CD4-positive, alpha-beta T cell (primary cell): ENCODE data around the gene PBX4. TPM values are rescaled to one million over a fixed set of nuclear protein-coding genes. Genes with fewer than 3 reads are reported as not detected.
A peak's percentile ranks its signal among the peaks of the same experiment; 100 is the strongest.

Experiments used
- ATAC-seq: fragments of 200-7000 bp; cut with Tn5 transposase; one replicate; pipeline ENCODE4 v1.10.0; 2022; ENCODE audit warnings: mild to moderate bottlenecking; ENCODE audit not compliant: poor library complexity
- CTCF ChIA-PET: fragments of 350-600 bp; sonication (Branson Sonifier 250); formaldehyde crosslinking; loops from one replicate; lab custom pipeline; 2021; ENCODE audit warnings: antibody characterized with exemption, inconsistent platforms; lab: Charles Lee
- POLR2A ChIA-PET: fragments of 350-600 bp; sonication (Branson Sonifier 250); formaldehyde crosslinking; loops from one replicate; lab custom pipeline; 2021; ENCODE audit warnings: antibody characterized with exemption, inconsistent platforms; lab: Charles Lee
- DNase-seq, 14 experiments: peaks; one replicate each; pipeline ENCODE4 v3.0.0-alpha.2; 2013 to 2020; ENCODE audit warnings: mixed read lengths in 2 of 14
- H3K27ac ChIP-seq, 2 donors: one replicate each; pipeline versions ENCODE4 v1.5.1 to v1.7.0; 2013; ENCODE audit warnings: low read length in 2 of 2, low read depth in 1 of 2, mild to moderate bottlenecking in 1 of 2
- H3K27me3 ChIP-seq, 2 experiments: 1 replicate in 1 of 2; 2 replicates in 1 of 2; pipeline versions ENCODE4 v1.6.1 to v1.7.0; 2013; ENCODE audit warnings: low read length in 2 of 2, control low read depth in 1 of 2, mild to moderate bottlenecking in 1 of 2, moderate library complexity in 1 of 2; ENCODE audit not compliant: insufficient read depth in 2 of 2, control insufficient read depth in 1 of 2
- H3K36me3 ChIP-seq: one replicate; pipeline ENCODE4 v1.6.1; 2013; ENCODE audit warnings: low read length, control low read depth; ENCODE audit not compliant: insufficient read depth
- H3K4me1 ChIP-seq: one replicate; pipeline ENCODE4 v1.6.1; 2013; ENCODE audit warnings: low read length, control low read depth; ENCODE audit not compliant: insufficient read depth
- H3K4me3 ChIP-seq: one replicate; pipeline ENCODE4 v1.5.1; 2013; ENCODE audit warnings: mild to moderate bottlenecking, low read length, moderate library complexity
- H3K9me3 ChIP-seq, 2 experiments: 1 replicate in 1 of 2; 2 replicates in 1 of 2; pipeline versions ENCODE4 v1.6.1 to v1.7.0; 2013; ENCODE audit warnings: low read length in 2 of 2, mild to moderate bottlenecking in 2 of 2, control low read depth in 1 of 2, moderate library complexity in 1 of 2; ENCODE audit not compliant: control insufficient read depth in 1 of 2, insufficient read depth in 1 of 2
- H3K27ac Mint-ChIP-seq: one replicate; pipeline ENCODE4 v1.8.0; 2020; ENCODE audit warnings: mixed read lengths
- H3K27me3 Mint-ChIP-seq: one replicate; pipeline ENCODE4 v1.8.0; 2021; ENCODE audit warnings: mixed read lengths
- H3K36me3 Mint-ChIP-seq: one replicate; pipeline ENCODE4 v1.8.0; 2021; ENCODE audit warnings: low read depth, mixed read lengths
- H3K4me1 Mint-ChIP-seq: one replicate; pipeline ENCODE4 v1.8.0; 2021; ENCODE audit warnings: low read depth, mixed read lengths
- H3K4me3 Mint-ChIP-seq: one replicate; pipeline ENCODE4 v1.8.0; 2020; ENCODE audit warnings: mild to moderate bottlenecking, mixed read lengths
- H3K9me3 Mint-ChIP-seq: one replicate; pipeline ENCODE4 v1.8.0; 2020; ENCODE audit warnings: mixed read lengths
- intact Hi-C, 2 experiments: fragments of 100-400 bp; cut with DNase I in 1 of 2; cut with micrococcal nuclease in 1 of 2; formaldehyde crosslinking; loops; one replicate each; pipeline versions ENCODE4 v1.15.1 to v1.9.0; 2023 to 2025; cut with DNase I, micrococcal nuclease
- total RNA-seq, 174 experiments: library from RNA in 2 of 174; stranded (reverse) in 2 of 174; gene quantifications; one replicate each; pipeline ENCODE4 v1.2.3 and lab custom pipeline; 2021 to 2026
- TF ChIP-seq, protein P1 (sequence below): fragments of 200-600 bp; IDR thresholded peaks from one replicate; pipeline ENCODE4 v1.8.0; 2022; ENCODE audit warnings: antibody characterized with exemption, mild to moderate bottlenecking

Gene PBX4
- total RNA-seq, 2 experiments from 2014 or later: 50.1 to 51.8 TPM

- peaks cover 80% of the 10 kb centered on the region for H3K36me3 Mint-ChIP-seq
- no peak overlapping the region for H3K4me3 Mint-ChIP-seq
- POLR2A ChIA-PET: interaction anchor here (2.4 kb wide), 1 partner anchor 11 kb away, joined by 8 read pairs; the partner anchor contains the start of gene ZNF101
Measured at GRCh38 chr19:19656451-19657396, 38.2 kb upstream of the PBX4 start.

DNA sequence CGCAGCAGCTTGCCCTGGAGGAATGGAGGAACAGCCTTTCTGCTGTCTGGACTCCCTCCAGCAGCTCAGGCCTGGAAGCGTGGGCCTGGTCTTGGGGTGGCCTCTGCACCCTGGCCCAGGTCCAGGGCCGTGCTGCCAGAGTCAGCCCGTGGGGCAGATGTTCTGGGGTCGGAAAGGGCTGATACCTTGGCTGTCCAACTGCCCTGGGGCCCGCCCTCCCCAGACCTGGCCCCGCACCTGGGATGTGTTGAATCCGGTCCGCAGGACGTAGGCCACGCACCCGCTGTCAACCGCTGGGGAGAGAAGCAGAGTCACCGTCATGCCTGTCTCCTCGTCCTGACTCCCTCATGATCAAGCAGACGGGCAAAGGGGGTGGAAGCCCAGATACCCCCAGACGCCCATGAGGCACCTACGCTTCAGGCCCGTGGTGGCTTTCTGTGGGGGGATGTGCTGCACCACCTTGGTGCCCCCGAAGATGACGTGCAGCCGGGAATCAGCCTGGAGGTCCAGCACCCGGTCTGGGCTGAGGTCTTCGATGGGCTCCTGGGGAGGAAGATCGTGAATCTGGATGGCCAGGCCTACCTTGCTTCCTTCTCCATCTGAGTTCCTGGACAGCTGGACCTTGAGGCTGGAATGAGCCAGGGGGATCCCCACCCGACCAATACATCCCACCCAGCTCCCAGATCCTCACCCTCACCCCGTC, 37.3 kb upstream of the PBX4 start:
- POLR2A ChIA-PET: no interaction called here
- Histone ChIP-seq H3K36me3 (peaks cover 90% of the 10 kb centered on the region), H3K9me3 (no peaks in the 10 kb centered on the region), H3K4me3 (no peak overlapping the region), H3K27me3 (no peaks in the 10 kb centered on the region), H3K4me1 (peaks cover 6% of the 10 kb centered on the region), H3K27ac (no peak overlapping the region)
- H3K9me3 Mint-ChIP-seq: no peaks in the 10 kb centered on the region
- H3K36me3 Mint-ChIP-seq: peaks cover 81% of the 10 kb centered on the region
- intact Hi-C loops: no loop called here
- H3K4me3 Mint-ChIP-seq: no peak overlapping the region
- peaks cover 5% of the 10 kb centered on the region for H3K4me1 Mint-ChIP-seq
- no peak overlapping the region for H3K27ac Mint-ChIP-seq
- TF ChIP-seq, protein P1, sequence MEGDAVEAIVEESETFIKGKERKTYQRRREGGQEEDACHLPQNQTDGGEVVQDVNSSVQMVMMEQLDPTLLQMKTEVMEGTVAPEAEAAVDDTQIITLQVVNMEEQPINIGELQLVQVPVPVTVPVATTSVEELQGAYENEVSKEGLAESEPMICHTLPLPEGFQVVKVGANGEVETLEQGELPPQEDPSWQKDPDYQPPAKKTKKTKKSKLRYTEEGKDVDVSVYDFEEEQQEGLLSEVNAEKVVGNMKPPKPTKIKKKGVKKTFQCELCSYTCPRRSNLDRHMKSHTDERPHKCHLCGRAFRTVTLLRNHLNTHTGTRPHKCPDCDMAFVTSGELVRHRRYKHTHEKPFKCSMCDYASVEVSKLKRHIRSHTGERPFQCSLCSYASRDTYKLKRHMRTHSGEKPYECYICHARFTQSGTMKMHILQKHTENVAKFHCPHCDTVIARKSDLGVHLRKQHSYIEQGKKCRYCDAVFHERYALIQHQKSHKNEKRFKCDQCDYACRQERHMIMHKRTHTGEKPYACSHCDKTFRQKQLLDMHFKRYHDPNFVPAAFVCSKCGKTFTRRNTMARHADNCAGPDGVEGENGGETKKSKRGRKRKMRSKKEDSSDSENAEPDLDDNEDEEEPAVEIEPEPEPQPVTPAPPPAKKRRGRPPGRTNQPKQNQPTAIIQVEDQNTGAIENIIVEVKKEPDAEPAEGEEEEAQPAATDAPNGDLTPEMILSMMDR: no peak
- peak in 1 of 14 experiments; percentile 20 for DNase-seq
- ATAC-seq: no peak
- CTCF ChIA-PET: no interaction called here
- no peaks in the 10 kb centered on the region for H3K27me3 Mint-ChIP-seq

More at GRCh38 chr19:19656451-19657396, 38.2 kb upstream of the PBX4 start:
- Histone ChIP-seq H3K9me3 (no peaks in the 10 kb centered on the region), H3K4me1 (peaks cover 16% of the 10 kb centered on the region), H3K27ac (no peak overlapping the region), H3K27me3 (no peaks in the 10 kb centered on the region), H3K36me3 (peaks cover 80% of the 10 kb centered on the region), H3K4me3 (no peak overlapping the region)
- Mint-ChIP-seq H3K9me3 (no peaks in the 10 kb centered on the region), H3K27ac (no peak overlapping the region), H3K4me1 (peaks cover 13% of the 10 kb centered on the region), H3K27me3 (no peaks in the 10 kb centered on the region)
- ATAC-seq (no peak), DNase-seq (peak in 1 of 14 experiments; percentile 21)
- intact Hi-C loops: no loop called here
- CTCF ChIA-PET: no interaction called here
- TF ChIP-seq, protein P1: no peak

GRCh38 chr19:19655051-19655594, 36.6 kb upstream of the PBX4 start:
- DNase-seq (peak in 1 of 14 experiments; percentile 13), ATAC-seq (no peak)
- Histone ChIP-seq H3K4me1 (peaks cover 6% of the 10 kb centered on the region), H3K9me3 (no peaks in the 10 kb centered on the region), H3K4me3 (no peak overlapping the region), H3K27ac (no peak overlapping the region), H3K27me3 (no peaks in the 10 kb centered on the region), H3K36me3 (peaks cover 96% of the 10 kb centered on the region)
- peaks cover 5% of the 10 kb centered on the region for H3K4me1 Mint-ChIP-seq
- H3K9me3 Mint-ChIP-seq: no peaks in the 10 kb centered on the region
- peaks cover 87% of the 10 kb centered on the region for H3K36me3 Mint-ChIP-seq
- ChIA-PET POLR2A (interaction anchor here (0.9 kb wide), 1 partner anchor 13 kb away, joined by 5 read pairs; no protein-coding TSS in a partner anchor), CTCF (no interaction called here)
- H3K27ac Mint-ChIP-seq: no peak overlapping the region
- no peak overlapping the region for H3K4me3 Mint-ChIP-seq
- intact Hi-C loops: no loop called here
- H3K27me3 Mint-ChIP-seq: no peaks in the 10 kb centered on the region
- TF ChIP-seq, protein P1: no peak
